ENCODE data around the gene SLC10A6.

Gene SLC10A6

GRCh38 chr4:86848732-86849619 lies at the start of gene SLC10A6:
TSS of gene SLC10A6 (minus strand) at chr4:86849384. CDS start at chr4:86849115, 269 bp downstream.
- Histone ChIP-seq H3K4me3 (ENCODE audit: low read depth in 1 of 5, low read length in 5 of 5) (peak within 1 kb of the TSS; percentile 13 to 79 (median 65)), H3K36me3 (ENCODE audit: control insufficient read depth in 5 of 5, insufficient read depth in 5 of 5, low read length in 5 of 5) (no peaks in the 10 kb centered on the region), H3K4me1 (ENCODE audit: control insufficient read depth in 5 of 5, insufficient read depth in 5 of 5, low read length in 5 of 5) (peaks cover 0 to 56% (median 27%) of the 10 kb centered on the region in 5 donors), H3K9ac (ENCODE audit: low read length in 5 of 5) (peak within 1 kb of the TSS; percentile 24 to 70 (median 62)), H3K9me3 (ENCODE audit: control insufficient read depth in 5 of 5, low read length in 5 of 5) (no peaks in the 10 kb centered on the region), H3K27ac (ENCODE audit: low read depth, low read length) (peak within 1 kb of the TSS; percentile 47), H3K27me3 (ENCODE audit: control insufficient read depth in 5 of 5, insufficient read depth in 4 of 5, low read length in 5 of 5) (no peaks in the 10 kb centered on the region)

GRCh38 chr4:86898562-86898961 lies 49.4 kb upstream of the SLC10A6 start:
- Histone ChIP-seq H3K27me3 (ENCODE audit: control insufficient read depth in 5 of 5, insufficient read depth in 4 of 5, low read length in 5 of 5) (no peaks in the 10 kb centered on the region), H3K9ac (ENCODE audit: low read length in 5 of 5) (no peak overlapping the region)

GRCh38 chr4:86896596-86896995 lies 47.4 kb upstream of the SLC10A6 start:
- H3K9me3 ChIP-seq (ENCODE audit: control insufficient read depth in 5 of 5, low read length in 5 of 5), result no peaks in the 10 kb centered on the region
- no peaks in the 10 kb centered on the region for H3K36me3 ChIP-seq (ENCODE audit: control insufficient read depth in 5 of 5, insufficient read depth in 5 of 5, low read length in 5 of 5)
- H3K27ac ChIP-seq (ENCODE audit: low read depth, low read length), result no peak overlapping the region
- peaks cover 4 to 18% (median 13%) of the 10 kb centered on the region in 5 donors for H3K4me1 ChIP-seq (ENCODE audit: control insufficient read depth in 5 of 5, insufficient read depth in 5 of 5, low read length in 5 of 5)
- H3K27me3 ChIP-seq (ENCODE audit: control insufficient read depth in 5 of 5, insufficient read depth in 4 of 5, low read length in 5 of 5), result no peaks in the 10 kb centered on the region
- H3K4me3 ChIP-seq (ENCODE audit: low read depth in 1 of 5, low read length in 5 of 5), result no peak overlapping the region
- H3K9ac ChIP-seq (ENCODE audit: low read length in 5 of 5), result no peak overlapping the region

More at GRCh38 chr4:86898562-86898961, 49.4 kb upstream of the SLC10A6 start:
- H3K27ac ChIP-seq (ENCODE audit: low read depth, low read length), result no peak overlapping the region
- no peaks in the 10 kb centered on the region for H3K9me3 ChIP-seq (ENCODE audit: control insufficient read depth in 5 of 5, low read length in 5 of 5)
- H3K36me3 ChIP-seq (ENCODE audit: control insufficient read depth in 5 of 5, insufficient read depth in 5 of 5, low read length in 5 of 5), result no peaks in the 10 kb centered on the region
- H3K4me1 ChIP-seq (ENCODE audit: control insufficient read depth in 5 of 5, insufficient read depth in 5 of 5, low read length in 5 of 5), result peaks cover 0 to 9% (median 5%) of the 10 kb centered on the region in 5 donors
- no peak overlapping the region for H3K4me3 ChIP-seq (ENCODE audit: low read depth in 1 of 5, low read length in 5 of 5)

- no peaks in the 10 kb centered on the region for H3K36me3 ChIP-seq (ENCODE audit: control insufficient read depth in 5 of 5, insufficient read depth in 5 of 5, low read length in 5 of 5)
These were observed 46.7 kb upstream of the SLC10A6 start for GRCh38 chr4:86895692-86896488.

GRCh38 chr4:86894455-86894854 lies 45.3 kb upstream of the SLC10A6 start:
- H3K27ac ChIP-seq (ENCODE audit: low read depth, low read length), result no peak overlapping the region
- H3K27me3 ChIP-seq (ENCODE audit: control insufficient read depth in 5 of 5, insufficient read depth in 4 of 5, low read length in 5 of 5), result no peaks in the 10 kb centered on the region
- H3K9me3 ChIP-seq (ENCODE audit: control insufficient read depth in 5 of 5, low read length in 5 of 5), result no peaks in the 10 kb centered on the region
- no peak overlapping the region for H3K4me3 ChIP-seq (ENCODE audit: low read depth in 1 of 5, low read length in 5 of 5)
- H3K9ac ChIP-seq (ENCODE audit: low read length in 5 of 5), result no peak overlapping the region
- H3K4me1 ChIP-seq (ENCODE audit: control insufficient read depth in 5 of 5, insufficient read depth in 5 of 5, low read length in 5 of 5), result peaks cover 4 to 21% (median 15%) of the 10 kb centered on the region in 5 donors
- H3K36me3 ChIP-seq (ENCODE audit: control insufficient read depth in 5 of 5, insufficient read depth in 5 of 5, low read length in 5 of 5), result no peaks in the 10 kb centered on the region

More at GRCh38 chr4:86895692-86896488, 46.7 kb upstream of the SLC10A6 start:
- Histone ChIP-seq H3K9me3 (ENCODE audit: control insufficient read depth in 5 of 5, low read length in 5 of 5) (no peaks in the 10 kb centered on the region), H3K27ac (ENCODE audit: low read depth, low read length) (no peak overlapping the region), H3K9ac (ENCODE audit: low read length in 5 of 5) (no peak overlapping the region), H3K27me3 (ENCODE audit: control insufficient read depth in 5 of 5, insufficient read depth in 4 of 5, low read length in 5 of 5) (no peaks in the 10 kb centered on the region), H3K4me1 (ENCODE audit: control insufficient read depth in 5 of 5, insufficient read depth in 5 of 5, low read length in 5 of 5) (peaks cover 4 to 21% (median 15%) of the 10 kb centered on the region in 5 donors), H3K4me3 (ENCODE audit: low read depth in 1 of 5, low read length in 5 of 5) (no peak overlapping the region)

- Histone ChIP-seq H3K9me3 (ENCODE audit: control insufficient read depth in 5 of 5, low read length in 5 of 5) (no peaks in the 10 kb centered on the region), H3K27ac (ENCODE audit: low read depth, low read length) (no peak overlapping the region), H3K4me3 (ENCODE audit: low read depth in 1 of 5, low read length in 5 of 5) (peak overlapping the region in 1 of 5 donors; percentile 64), H3K4me1 (ENCODE audit: control insufficient read depth in 5 of 5, insufficient read depth in 5 of 5, low read length in 5 of 5) (peaks cover 4 to 21% (median 15%) of the 10 kb centered on the region in 5 donors), H3K27me3 (ENCODE audit: control insufficient read depth in 5 of 5, insufficient read depth in 4 of 5, low read length in 5 of 5) (no peaks in the 10 kb centered on the region), H3K36me3 (ENCODE audit: control insufficient read depth in 5 of 5, insufficient read depth in 5 of 5, low read length in 5 of 5) (no peaks in the 10 kb centered on the region), H3K9ac (ENCODE audit: low read length in 5 of 5) (no peak overlapping the region)
These were observed 44.0 kb upstream of the SLC10A6 start for GRCh38 chr4:86893136-86893535.

- Histone ChIP-seq H3K27me3 (ENCODE audit: control insufficient read depth in 5 of 5, insufficient read depth in 4 of 5, low read length in 5 of 5) (no peaks in the 10 kb centered on the region), H3K36me3 (ENCODE audit: control insufficient read depth in 5 of 5, insufficient read depth in 5 of 5, low read length in 5 of 5) (peaks cover 0 to under 1% (median 0%) of the 10 kb centered on the region in 5 donors), H3K9me3 (ENCODE audit: control insufficient read depth in 5 of 5, low read length in 5 of 5) (no peaks in the 10 kb centered on the region), H3K9ac (ENCODE audit: low read length in 5 of 5) (peak overlapping the region; percentile 66 to 87 (median 77)), H3K4me3 (ENCODE audit: low read depth in 1 of 5, low read length in 5 of 5) (peak overlapping the region; percentile 64 to 85 (median 77)), H3K27ac (ENCODE audit: low read depth, low read length) (no peak overlapping the region), H3K4me1 (ENCODE audit: control insufficient read depth in 5 of 5, insufficient read depth in 5 of 5, low read length in 5 of 5) (peaks cover 4 to 21% (median 15%) of the 10 kb centered on the region in 5 donors)
These were observed 43.4 kb upstream of the SLC10A6 start for GRCh38 chr4:86892636-86892960.

- Histone ChIP-seq H3K4me3 (ENCODE audit: low read depth in 1 of 5, low read length in 5 of 5) (peak within 1 kb of the TSS; percentile 64 to 85 (median 77)), H3K27ac (ENCODE audit: low read depth, low read length) (no peak within 1 kb of the TSS), H3K36me3 (ENCODE audit: control insufficient read depth in 5 of 5, insufficient read depth in 5 of 5, low read length in 5 of 5) (peaks cover 0 to 4% (median 0%) of the 10 kb centered on the region in 5 donors), H3K9me3 (ENCODE audit: control insufficient read depth in 5 of 5, low read length in 5 of 5) (no peaks in the 10 kb centered on the region), H3K27me3 (ENCODE audit: control insufficient read depth in 5 of 5, insufficient read depth in 4 of 5, low read length in 5 of 5) (no peaks in the 10 kb centered on the region), H3K9ac (ENCODE audit: low read length in 5 of 5) (peak within 1 kb of the TSS; percentile 66 to 87 (median 77)), H3K4me1 (ENCODE audit: control insufficient read depth in 5 of 5, insufficient read depth in 5 of 5, low read length in 5 of 5) (peaks cover 4 to 21% (median 15%) of the 10 kb centered on the region in 5 donors)
These were observed 42.8 kb upstream of the SLC10A6 start, which contains the start of gene C4orf36 for GRCh38 chr4:86891762-86892635. TSS of gene C4orf36 (minus strand) at chr4:86892422. CDS start at chr4:86891520, 902 bp downstream.

- Histone ChIP-seq H3K9me3 (ENCODE audit: control insufficient read depth in 5 of 5, low read length in 5 of 5) (no peaks in the 10 kb centered on the region), H3K4me1 (ENCODE audit: control insufficient read depth in 5 of 5, insufficient read depth in 5 of 5, low read length in 5 of 5) (peaks cover 2 to 15% (median 12%) of the 10 kb centered on the region in 5 donors), H3K27ac (ENCODE audit: low read depth, low read length) (no peak overlapping the region), H3K4me3 (ENCODE audit: low read depth in 1 of 5, low read length in 5 of 5) (no peak overlapping the region), H3K36me3 (ENCODE audit: control insufficient read depth in 5 of 5, insufficient read depth in 5 of 5, low read length in 5 of 5) (peaks cover 0 to 4% (median 0%) of the 10 kb centered on the region in 5 donors), H3K9ac (ENCODE audit: low read length in 5 of 5) (no peak overlapping the region), H3K27me3 (ENCODE audit: control insufficient read depth in 5 of 5, insufficient read depth in 4 of 5, low read length in 5 of 5) (no peaks in the 10 kb centered on the region)
These were observed 41.6 kb upstream of the SLC10A6 start for GRCh38 chr4:86890790-86891189.
